ENCODE results near the gene CLPTM1L.

Gene CLPTM1L

GRCh38 chr5:1270933-1271914 lies 73.7 kb downstream of the CLPTM1L start:
- DNase-seq, result no peak

- DNase-seq, result no peak
Observed at GRCh38 chr5:1270426-1270825, 74.5 kb downstream of the CLPTM1L start.

DNA sequence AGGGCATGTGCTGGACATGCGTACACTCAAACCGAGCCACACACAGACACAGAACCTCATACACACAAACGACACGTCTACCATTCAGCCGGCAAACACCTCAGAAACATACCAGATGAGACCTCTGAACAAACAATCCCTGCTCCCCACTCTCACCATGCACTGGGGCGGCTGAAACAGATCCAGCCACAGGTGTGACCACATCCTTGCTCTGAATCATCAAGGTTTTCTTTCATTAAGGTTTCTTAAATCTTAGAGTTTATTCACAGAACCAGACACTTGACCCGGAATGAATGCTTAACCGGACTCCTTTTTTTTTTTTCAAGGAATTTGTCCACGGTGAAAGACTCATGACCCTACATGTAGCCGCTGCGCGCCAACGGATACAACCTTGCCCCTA lies 76.2 kb downstream of the CLPTM1L start:
- DNase-seq, result no peak

DNA sequence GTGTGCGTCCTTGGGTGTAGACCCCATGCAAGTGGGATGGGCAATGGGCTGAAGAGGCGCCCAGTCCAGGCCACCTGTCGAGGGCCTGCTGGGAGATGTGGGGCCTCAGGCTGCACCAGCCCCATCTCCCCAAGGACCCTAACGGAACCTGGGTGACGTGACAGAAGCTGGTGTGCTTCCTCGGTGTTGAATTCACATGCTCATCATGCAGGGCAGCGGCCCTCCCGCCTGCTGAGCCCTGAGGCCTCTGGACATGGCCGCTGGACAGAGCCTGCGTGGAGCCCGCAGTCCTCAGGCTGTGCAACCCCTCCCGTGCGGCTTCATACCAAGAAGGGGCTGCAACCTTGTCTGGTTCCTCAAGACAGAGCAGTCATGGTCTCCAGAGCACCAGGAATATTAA lies 76.8 kb downstream of the CLPTM1L start:
- DNase-seq, result no peak
